GM21528 (cell line): ENCODE measurements around the gene EXOC3.
A peak's percentile ranks its signal among the peaks of the same experiment; 100 is the strongest.

Experiments
- ATAC-seq: cut with Tn5 transposase; IDR thresholded peaks from one replicate; pipeline ENCODE4 v1.9.1; 2021; ENCODE audit warnings: mild to moderate bottlenecking, moderate library complexity; ENCODE audit not compliant: unreplicated experiment, low FRiP score

The EXOC3 gene

DNA sequence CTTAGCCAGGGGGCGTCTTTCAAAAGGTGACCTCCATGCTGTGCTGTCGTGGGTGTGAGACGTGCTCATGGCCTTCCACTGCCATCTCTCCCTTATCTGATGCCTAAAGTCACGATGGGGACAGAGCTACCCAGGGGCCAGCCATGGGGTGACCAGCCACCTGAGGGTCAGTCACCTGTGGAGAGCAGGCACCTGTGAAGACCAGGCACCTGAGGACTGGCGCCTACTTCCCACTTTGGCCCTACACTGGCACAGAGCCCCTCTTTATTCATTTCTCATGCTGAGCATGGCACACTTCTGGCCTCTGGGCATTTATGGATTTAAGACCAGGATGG lies 6.4 kb upstream of the EXOC3 start:
- ATAC-seq = no peak

DNA sequence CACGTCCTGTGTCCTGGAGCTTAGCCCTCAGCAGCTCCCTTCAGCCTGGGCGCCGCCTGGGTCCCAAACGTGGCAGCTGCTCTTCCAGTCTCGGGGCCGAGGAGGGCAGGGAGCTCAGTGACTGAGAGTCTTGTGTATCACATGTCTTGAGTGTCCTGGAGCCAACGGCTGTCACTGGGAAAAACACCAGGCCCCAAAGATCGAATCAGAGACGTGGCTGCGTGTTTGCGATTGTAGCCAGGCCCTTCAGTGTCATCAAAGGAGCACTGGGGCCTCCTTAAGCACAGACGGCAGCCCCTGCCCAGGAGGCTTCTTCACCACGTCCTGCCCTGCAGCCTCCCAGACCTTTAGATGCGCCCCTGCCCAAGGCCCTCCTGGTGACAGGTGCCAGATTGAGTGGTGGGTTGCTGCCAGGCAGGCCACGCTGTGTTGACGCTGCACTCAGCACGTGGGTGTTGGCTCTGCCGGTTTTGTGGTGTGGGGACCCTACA lies 5.7 kb upstream of the EXOC3 start:
- no peak for ATAC-seq

DNA sequence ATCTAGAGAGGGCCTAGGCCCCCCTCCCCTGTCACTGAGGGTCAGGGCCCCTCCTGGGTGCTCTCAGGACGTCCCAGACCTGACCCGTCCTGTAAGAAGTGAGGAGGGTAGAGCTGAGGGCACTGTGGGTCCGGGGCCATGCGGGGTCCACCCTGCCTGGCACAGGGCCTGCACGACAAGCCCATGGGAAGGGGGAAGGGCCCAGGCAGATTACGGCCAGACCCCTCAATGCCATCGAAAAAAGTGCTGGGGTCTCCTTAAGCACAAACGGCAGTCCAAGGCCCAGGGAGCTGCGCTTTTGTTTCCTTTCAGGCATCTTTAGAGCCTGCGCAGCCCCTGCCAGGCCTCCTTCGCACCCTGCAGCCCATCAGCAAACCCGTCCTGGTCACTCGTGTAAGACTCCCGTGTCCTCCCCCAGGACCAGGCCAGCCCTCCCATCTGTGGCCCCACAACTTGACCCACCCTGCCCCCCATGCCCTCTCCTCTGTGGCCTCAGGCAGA lies 4.4 kb upstream of the EXOC3 start:
- no peak for ATAC-seq

- no peak for ATAC-seq
These were observed 3.8 kb upstream of the EXOC3 start for GRCh38 chr5:439181-439580.

- no peak for ATAC-seq
These were observed 3.3 kb upstream of the EXOC3 start for GRCh38 chr5:439636-440035.

GRCh38 chr5:440401-441201 lies 2.4 kb upstream of the EXOC3 start:
- no peak for ATAC-seq

DNA sequence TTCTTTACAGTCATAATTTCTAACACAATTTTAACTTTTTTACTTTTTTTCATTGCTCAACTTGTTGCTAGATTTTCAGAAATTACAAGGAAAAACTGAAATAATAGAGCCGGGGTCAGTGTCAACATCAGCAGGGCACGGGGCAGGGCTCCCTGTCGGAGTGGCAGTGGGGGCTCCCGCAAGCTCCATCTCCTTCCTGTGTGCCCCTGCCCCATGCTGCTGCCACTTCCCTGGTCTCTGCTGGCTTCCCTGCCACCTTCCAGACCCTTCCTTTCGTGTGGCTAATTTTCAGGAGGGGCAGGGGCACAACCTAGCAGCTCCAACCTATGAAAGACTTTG lies 1.0 kb upstream of the EXOC3 start:
- no peak for ATAC-seq

DNA sequence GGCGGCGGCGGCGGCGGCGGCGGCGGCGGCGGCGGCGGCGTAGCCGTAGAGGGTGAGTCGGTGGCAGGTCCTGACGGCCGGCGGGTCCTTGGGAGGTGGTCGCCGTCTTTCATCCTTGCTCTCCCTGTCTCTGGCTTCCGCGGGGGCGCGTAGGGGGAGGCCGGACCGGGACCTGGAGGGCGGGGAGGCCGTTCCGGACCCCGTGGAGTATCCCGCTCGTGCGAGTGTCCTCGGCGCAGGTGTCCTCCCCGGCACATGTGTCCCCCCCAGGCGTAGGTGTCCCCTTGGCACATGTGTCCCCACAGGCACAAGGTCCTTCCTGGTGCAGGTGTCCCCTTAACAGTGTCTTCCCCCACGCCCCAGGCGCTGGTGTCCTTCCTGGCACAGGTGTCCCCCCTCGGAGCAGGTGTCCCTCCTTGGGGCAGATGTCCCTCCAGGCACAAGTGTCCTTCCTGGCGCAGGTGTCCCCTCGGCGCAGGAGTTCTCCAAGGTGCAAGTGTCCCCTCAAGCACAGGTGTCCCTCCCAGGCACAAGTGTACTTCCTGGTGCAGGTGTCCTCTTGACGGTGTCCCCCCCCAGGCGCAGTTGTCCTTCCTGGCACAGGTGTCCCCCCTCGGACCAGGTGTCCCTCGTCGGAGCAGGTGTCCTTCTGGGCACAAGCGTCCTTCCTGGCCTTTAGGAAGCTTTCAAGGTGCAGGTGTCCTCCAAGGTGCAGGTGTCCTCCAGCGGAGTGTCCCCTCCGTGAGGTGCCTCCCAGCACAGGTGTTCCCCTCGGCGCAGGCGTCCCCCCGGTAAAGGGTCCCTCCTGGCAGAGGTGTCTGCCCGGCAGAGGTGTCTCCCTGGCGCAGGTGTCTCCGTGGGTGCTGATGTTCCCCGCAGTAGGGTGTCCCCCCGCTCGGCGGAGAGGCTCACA lies 519 bp downstream of the EXOC3 start:
- ATAC-seq = peak; percentile 13

GRCh38 chr5:444226-444625 lies 1.2 kb downstream of the EXOC3 start:
- ATAC-seq = no peak

DNA sequence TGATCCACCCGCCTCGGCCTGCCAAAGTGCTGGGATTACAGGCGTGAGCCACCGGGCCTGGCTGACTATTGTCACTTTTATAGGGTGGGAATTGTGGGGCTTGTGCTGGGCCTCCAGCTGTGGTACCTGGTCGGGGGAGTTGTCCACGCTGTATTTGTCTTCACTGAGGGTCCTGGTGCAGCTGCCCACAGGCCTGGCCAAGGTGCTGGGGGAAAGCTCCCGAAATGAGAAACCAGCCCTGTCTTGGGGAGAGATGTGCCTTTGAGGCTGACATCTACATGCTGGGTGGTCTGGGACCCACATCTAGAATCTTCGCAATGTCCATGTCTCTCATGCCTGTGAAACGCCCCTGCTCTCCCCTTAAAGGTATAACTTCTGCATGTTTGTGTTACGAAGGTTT lies 2.6 kb downstream of the EXOC3 start:
- no peak for ATAC-seq

DNA sequence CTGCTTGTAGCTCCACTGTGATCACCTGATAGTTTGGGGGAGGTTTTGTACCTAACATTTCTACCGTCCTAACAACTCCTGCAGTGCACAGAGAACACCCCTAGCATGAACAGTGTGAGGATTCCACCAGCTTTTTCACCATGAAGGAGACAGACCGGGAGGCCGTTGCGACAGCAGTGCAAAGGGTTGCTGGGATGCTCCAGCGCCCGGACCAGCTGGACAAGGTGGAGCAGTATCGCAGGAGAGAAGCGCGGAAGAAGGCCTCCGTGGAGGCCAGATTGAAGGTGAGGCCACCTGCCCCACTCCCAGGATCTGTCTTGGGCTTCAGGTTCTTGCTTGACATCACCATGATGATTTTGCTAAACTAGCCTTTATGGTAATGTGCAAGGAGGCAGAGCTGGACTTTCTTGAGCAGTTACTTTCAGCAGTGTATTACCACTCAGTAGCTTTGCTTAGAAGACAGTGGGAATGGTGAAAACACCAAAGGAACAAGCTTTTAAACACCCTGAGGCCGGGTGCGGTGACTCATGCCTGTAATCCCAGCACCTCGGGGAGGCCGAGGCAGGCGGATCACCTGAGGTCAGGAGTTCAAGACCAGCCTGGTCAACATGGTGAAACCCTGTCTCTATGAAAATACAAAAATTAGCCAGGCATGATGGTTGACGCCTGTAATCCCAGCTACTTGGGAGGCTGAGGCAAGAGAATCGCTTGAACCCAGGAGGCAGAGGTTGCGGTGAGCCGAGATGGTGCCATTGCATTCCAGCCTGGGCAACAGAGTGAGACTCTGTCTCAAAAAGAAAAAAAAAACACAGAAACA lies 3.3 kb downstream of the EXOC3 start:
- ATAC-seq = no peak

GRCh38 chr5:446883-447263 lies 3.9 kb downstream of the EXOC3 start:
- ATAC-seq = no peak

DNA sequence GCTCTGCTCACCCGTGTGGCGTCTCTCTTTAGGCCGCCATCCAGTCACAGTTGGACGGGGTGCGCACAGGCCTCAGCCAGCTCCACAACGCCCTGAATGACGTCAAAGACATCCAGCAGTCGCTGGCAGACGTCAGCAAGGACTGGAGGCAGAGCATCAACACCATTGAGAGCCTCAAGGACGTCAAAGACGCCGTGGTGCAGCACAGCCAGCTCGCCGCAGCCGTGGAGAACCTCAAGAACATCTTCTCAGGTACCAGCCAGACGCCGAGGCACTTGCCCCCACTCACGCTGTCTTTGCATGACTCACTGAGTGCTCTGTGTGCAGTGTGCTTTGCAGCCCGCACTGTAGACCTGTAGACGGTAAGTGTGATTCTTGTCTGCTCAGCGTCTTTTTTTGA lies 4.5 kb downstream of the EXOC3 start:
- ATAC-seq = no peak

DNA sequence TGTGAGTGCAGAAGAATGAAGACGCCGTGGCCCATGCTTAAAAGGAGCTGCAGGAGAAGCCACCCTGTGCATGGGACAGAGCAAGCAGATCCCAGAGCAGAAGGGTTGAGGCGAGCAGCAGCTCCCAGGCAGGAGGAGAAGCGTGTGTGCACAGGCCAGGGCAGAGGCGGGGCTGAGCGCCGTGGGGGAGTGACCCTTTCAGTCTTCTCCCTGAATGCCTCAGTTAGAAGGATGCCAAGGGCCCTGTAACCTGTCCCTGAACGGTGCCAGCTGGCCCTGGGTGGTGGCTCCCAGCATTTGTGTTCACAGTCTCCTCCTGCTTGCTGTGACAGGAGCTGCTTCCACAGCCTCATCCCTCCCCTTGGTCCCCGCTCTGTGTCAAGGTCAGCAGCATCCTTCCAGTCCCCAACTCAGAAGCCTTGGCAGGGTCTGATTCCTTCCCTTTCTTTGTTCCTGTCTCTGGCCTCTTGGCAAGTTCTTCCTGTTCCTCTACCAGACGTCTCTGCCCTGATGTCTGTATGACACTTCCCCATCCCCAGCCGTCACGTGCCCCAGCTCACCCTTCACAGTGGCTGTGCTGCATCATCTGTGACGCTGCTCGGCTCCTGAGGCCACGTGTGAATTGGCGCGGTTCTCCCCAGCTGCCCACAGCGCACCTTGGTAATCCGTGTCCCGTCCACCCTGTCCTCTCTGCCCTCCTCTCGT lies 5.2 kb downstream of the EXOC3 start:
- ATAC-seq = no peak

DNA sequence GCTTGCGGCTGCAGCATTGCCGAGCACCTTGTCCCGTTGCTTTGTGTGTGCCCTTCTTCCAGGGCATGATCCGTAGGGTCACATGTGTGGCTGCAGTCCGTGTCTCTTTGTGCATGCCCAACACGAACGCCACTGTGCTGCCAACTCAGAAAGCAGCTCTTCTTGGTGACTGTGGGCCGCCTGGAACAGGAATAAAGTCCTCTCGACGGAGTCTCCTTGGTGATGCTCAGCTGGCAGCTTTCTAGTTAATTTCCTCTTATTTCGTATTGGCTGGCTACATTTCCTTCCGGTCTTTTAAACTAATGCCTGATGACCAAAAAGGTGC lies 5.8 kb downstream of the EXOC3 start:
- ATAC-seq = no peak

DNA sequence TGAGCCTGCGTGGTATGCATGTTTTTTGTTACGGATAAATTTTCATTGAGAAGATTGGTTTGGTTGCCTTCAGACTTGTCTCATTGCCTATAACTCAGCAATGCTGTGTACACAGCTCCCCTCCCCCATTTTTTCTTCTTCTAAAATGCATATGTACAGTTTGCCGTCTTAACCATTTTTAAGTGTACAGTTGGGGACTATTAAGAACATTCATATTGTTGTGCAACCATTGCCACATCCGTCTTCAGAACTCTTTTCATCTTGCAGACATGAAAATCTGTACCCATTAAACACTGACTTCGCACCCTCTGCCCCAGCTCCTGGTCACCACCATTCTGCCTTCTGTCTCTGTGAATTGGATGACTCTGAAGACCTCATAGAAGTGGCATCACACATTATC lies 6.2 kb downstream of the EXOC3 start:
- no peak for ATAC-seq

GRCh38 chr5:451587-452458 lies 8.8 kb downstream of the EXOC3 start:
- no peak for ATAC-seq

DNA sequence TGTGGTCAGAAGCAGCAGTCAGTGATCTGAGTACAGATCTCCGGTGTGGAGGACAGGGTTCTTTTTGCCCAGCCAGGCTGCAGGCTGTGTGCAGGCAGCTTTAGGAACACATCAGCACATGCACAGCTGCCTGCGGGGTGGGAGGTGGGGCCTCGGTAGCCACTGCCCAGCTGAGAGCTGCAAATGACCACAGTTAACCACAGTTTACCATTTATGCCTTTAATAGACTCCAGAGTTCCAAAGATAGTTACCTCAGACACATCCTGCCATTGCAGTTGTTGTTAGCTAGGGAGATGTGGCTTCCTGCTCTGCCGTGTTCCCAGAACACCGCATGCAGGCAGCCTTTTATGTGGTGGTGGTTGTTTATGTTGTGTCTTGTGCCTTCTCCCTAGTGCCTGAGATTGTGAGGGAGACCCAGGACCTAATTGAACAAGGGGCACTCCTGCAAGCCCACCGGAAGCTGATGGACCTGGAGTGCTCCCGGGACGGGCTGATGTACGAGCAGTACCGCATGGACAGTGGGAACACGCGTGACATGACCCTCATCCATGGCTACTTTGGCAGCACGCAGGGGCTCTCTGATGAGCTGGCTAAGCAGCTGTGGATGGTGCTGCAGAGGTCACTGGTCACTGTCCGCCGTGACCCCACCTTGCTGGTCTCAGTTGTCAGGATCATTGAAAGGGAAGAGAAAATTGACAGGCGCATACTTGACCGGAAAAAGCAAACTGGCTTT lies 10.2 kb downstream of the EXOC3 start:
- no peak for ATAC-seq
